IMR-90 (cell line): ENCODE measurements around the gene ALDH7A1.

Source experiments
- CEBPB ChIP-seq: IDR thresholded peaks from 2 replicates; pipeline ENCODE4 v1.6.1; 2012; ENCODE audit warnings: low read depth, low read length, improper control_type of control experiment
- CTCF ChIP-seq: conservative IDR thresholded peaks from 2 replicates; pipeline ENCODE4 v1.5.1; 2012; ENCODE audit warnings: mild to moderate bottlenecking, low read depth, low read length, improper control_type of control experiment
- ELK1 ChIP-seq: fragments of 150-350 bp; IDR thresholded peaks from 2 replicates; pipeline ENCODE4 v1.6.1; 2016; ENCODE audit warnings: low read depth, mild to moderate bottlenecking, low read length, moderate library complexity, borderline replicate concordance
- MAFK ChIP-seq: IDR thresholded peaks from 2 replicates; pipeline ENCODE4 v1.6.1; 2012; ENCODE audit warnings: low read depth, low read length, improper control_type of control experiment
- POLR2A ChIP-seq: IDR thresholded peaks from 2 replicates; pipeline ENCODE4 v1.6.1; 2012; ENCODE audit warnings: mild to moderate bottlenecking, low read depth, low read length
- TF ChIP-seq, protein P1 (sequence below): fragments of 150-350 bp; IDR thresholded peaks from 2 replicates; pipeline ENCODE4 v1.6.1; 2017; ENCODE audit warnings: mild to moderate bottlenecking, antibody characterized with exemption, low read length, low read depth

DNA sequence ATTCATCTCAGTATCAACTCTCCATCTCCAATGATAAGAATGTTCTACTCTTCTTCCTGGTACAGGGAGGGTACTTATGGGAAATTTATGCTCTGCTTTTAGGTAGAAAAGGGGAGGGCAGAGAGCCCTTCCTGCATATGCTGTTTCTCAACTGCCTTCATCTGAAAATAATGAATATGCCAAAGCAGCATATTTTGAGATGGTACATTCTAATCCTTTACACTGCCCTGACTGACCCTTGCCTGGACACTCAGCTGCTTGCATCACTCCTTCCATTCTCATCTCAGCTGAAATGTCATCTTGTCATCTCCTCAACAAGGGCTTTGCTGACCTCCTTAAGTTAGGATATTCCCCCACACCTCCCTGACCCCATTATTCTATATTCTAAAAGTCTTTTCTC, 68.5 kb downstream of the ALDH7A1 start:
- TF ChIP-seq MAFK (no peak), CTCF (no peak), ELK1 (no peak), POLR2A (no peak), CEBPB (no peak)
- TF ChIP-seq, protein P1, sequence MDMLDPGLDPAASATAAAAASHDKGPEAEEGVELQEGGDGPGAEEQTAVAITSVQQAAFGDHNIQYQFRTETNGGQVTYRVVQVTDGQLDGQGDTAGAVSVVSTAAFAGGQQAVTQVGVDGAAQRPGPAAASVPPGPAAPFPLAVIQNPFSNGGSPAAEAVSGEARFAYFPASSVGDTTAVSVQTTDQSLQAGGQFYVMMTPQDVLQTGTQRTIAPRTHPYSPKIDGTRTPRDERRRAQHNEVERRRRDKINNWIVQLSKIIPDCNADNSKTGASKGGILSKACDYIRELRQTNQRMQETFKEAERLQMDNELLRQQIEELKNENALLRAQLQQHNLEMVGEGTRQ, result no peak
